Medulla oblongata (tissue), 1 donor: Measurements from ENCODE around the gene FAF2.
A peak's percentile ranks its signal among the peaks of the same experiment; 100 is the strongest.

Source experiments
- DNase-seq: peaks from one replicate; pipeline ENCODE4 v3.0.0-alpha.2; 2015; ENCODE audit errors: extremely low spot score

Gene FAF2

GRCh38 chr5:176501333-176501732 lies 53.1 kb downstream of the FAF2 start:
- no peak for DNase-seq

- DNase-seq = no peak
Observed at GRCh38 chr5:176503496-176503895, 55.3 kb downstream of the FAF2 start.

GRCh38 chr5:176507911-176508310 lies 59.7 kb downstream of the FAF2 start:
- DNase-seq = peak; percentile 29

GRCh38 chr5:176508603-176509002 lies 60.4 kb downstream of the FAF2 start:
- DNase-seq = no peak

GRCh38 chr5:176513788-176514187 lies 65.6 kb downstream of the FAF2 start:
- no peak for DNase-seq

- DNase-seq = no peak
Observed at GRCh38 chr5:176514244-176514950, 66.2 kb downstream of the FAF2 start.

- no peak for DNase-seq
Observed at GRCh38 chr5:176515396-176515795, 67.2 kb downstream of the FAF2 start.

GRCh38 chr5:176517053-176517661 lies 69.0 kb downstream of the FAF2 start:
- no peak for DNase-seq

- DNase-seq = no peak
Observed at GRCh38 chr5:176519810-176520720, 71.9 kb downstream of the FAF2 start.

- DNase-seq = no peak
Observed at GRCh38 chr5:176521286-176521685, 73.1 kb downstream of the FAF2 start.

- DNase-seq = no peak
Observed at GRCh38 chr5:176521699-176522263, 73.6 kb downstream of the FAF2 start.

GRCh38 chr5:176524138-176524537 lies 76.0 kb downstream of the FAF2 start:
- no peak for DNase-seq

- no peak for DNase-seq
Observed at GRCh38 chr5:176524987-176525386, 76.8 kb downstream of the FAF2 start.

GRCh38 chr5:176525677-176526076 lies 77.5 kb downstream of the FAF2 start:
- DNase-seq = no peak

GRCh38 chr5:176526462-176526861 lies 78.3 kb downstream of the FAF2 start:
- no peak for DNase-seq

GRCh38 chr5:176527246-176528222 lies 79.3 kb downstream of the FAF2 start:
- no peak for DNase-seq

GRCh38 chr5:176528301-176528700 lies 80.1 kb downstream of the FAF2 start:
- DNase-seq = no peak

- DNase-seq = no peak
Observed at GRCh38 chr5:176528761-176529115, 80.6 kb downstream of the FAF2 start.

- no peak for DNase-seq
Observed at GRCh38 chr5:176529116-176529740, 81.0 kb downstream of the FAF2 start.

- DNase-seq = no peak
Observed at GRCh38 chr5:176529741-176530141, 81.6 kb downstream of the FAF2 start.
